AG09319 (cell line): Measurements from ENCODE around the gene ARHGAP26.

Source experiments
- DNase-seq: peaks from one replicate; pipeline ENCODE4 v3.0.0-alpha.2; 2010; ENCODE audit warnings: low read depth; ENCODE audit errors: extremely low read depth
- CTCF ChIP-seq: IDR thresholded peaks from 2 replicates; pipeline ENCODE4 v1.5.1; 2011; ENCODE audit warnings: low read depth, mild to moderate bottlenecking, inconsistent platforms, low read length, moderate library complexity

ARHGAP26 gene

GRCh38 chr5:143215690-143216089 lies 445.5 kb downstream of the ARHGAP26 start:
- no peak for TF ChIP-seq CTCF
- DNase-seq = no peak

- no peak for DNase-seq
- TF ChIP-seq CTCF = no peak
Measured at GRCh38 chr5:143216211-143216610, 446.0 kb downstream of the ARHGAP26 start.

- TF ChIP-seq CTCF = no peak
- DNase-seq = no peak
Measured at GRCh38 chr5:143217065-143217803, 447.1 kb downstream of the ARHGAP26 start.

GRCh38 chr5:143217804-143218160 lies 447.6 kb downstream of the ARHGAP26 start:
- DNase-seq = no peak
- no peak for TF ChIP-seq CTCF

GRCh38 chr5:143218517-143219170 lies 448.5 kb downstream of the ARHGAP26 start:
- no peak for DNase-seq

GRCh38 chr5:143219696-143220095 lies 449.5 kb downstream of the ARHGAP26 start:
- DNase-seq = no peak
- no peak for TF ChIP-seq CTCF

More at GRCh38 chr5:143218517-143219170, 448.5 kb downstream of the ARHGAP26 start:
- TF ChIP-seq CTCF = no peak

- no peak for DNase-seq
- TF ChIP-seq CTCF = no peak
Measured at GRCh38 chr5:143220748-143221251, 450.6 kb downstream of the ARHGAP26 start.
